ENCODE data around the gene PLA2G15. TPM values are rescaled to one million over a fixed set of nuclear protein-coding genes. Genes with fewer than 3 reads are reported as not detected.

PLA2G15 gene
- total and polyA plus RNA-seq, 2 donors: 12.7 to 14.1 TPM

GRCh38 chr16:68297908-68298307 lies 52.7 kb downstream of the PLA2G15 start:
- DNase-seq (ENCODE audit: extremely low spot score): no peak
- Histone ChIP-seq H3K27ac (ENCODE audit: low read depth) (no peak overlapping the region), H3K36me3 (ENCODE audit: insufficient read depth) (no peaks in the 10 kb centered on the region), H3K4me3 (ENCODE audit: low read depth, low read length) (no peak overlapping the region), H3K4me1 (ENCODE audit: insufficient read depth) (peaks cover 2% of the 10 kb centered on the region)
- 61% methylated on average over 3 of the region's 3 CpGs for WGBS

- WGBS: 81% methylated on average over 3 of the region's 3 CpGs
- H3K27ac ChIP-seq (ENCODE audit: low read depth): no peak overlapping the region
- H3K4me3 ChIP-seq (ENCODE audit: low read depth, low read length): no peak overlapping the region
- no peaks in the 10 kb centered on the region for H3K36me3 ChIP-seq (ENCODE audit: insufficient read depth)
- no peak for DNase-seq (ENCODE audit: extremely low spot score)
- peaks cover 2% of the 10 kb centered on the region for H3K4me1 ChIP-seq (ENCODE audit: insufficient read depth)
Measured at GRCh38 chr16:68298312-68298711, 53.1 kb downstream of the PLA2G15 start.

- WGBS: 20% methylated on average over 5 of the region's 5 CpGs
- DNase-seq (ENCODE audit: extremely low spot score): no peak
- Histone ChIP-seq H3K36me3 (ENCODE audit: insufficient read depth) (no peaks in the 10 kb centered on the region), H3K4me1 (ENCODE audit: insufficient read depth) (peaks cover 2% of the 10 kb centered on the region), H3K27ac (ENCODE audit: low read depth) (no peak overlapping the region), H3K4me3 (ENCODE audit: low read depth, low read length) (no peak overlapping the region)
Measured at GRCh38 chr16:68298907-68299561, 53.9 kb downstream of the PLA2G15 start.

DNA sequence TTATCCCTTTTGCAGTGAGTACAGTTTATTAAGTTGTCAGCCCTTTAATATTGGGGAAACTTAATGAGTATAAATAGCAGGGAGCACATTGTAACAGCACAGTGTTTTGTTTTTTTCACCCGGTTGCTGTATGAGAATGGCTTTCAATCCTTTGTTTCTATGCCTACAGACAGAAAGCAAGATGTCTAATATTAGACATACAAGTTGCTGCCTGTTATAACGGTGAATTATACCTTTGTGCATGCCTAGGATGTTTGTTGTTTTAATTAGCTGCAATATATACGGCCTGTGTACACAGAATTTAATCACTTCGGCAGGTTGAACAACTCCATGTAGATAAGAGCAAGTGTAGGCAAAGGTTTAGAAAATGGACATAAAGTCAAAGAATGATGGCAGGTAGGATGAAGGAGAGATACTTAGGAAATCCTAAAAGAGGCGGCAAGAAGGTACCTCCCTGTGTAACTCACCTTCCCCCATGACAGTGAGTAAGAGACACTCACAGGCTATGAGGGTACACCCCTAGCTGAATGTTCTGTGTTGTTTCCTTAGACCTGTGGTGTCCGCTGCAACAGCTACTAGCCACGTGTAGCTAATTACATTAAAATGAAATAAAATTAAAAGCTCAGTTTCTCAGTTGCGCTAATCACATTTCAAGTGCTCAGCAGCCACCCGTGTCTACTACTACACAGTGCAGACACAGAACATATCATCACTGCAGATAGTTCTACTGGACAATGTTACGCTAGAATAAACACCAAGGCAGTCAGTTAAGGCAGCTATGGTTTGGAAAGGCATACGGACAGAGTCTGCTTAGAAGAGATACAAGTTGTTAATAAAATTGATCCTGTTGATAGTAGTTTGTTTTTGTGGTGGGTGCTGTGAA lies 54.6 kb downstream of the PLA2G15 start:
- 52% methylated on average over 11 of the region's 11 CpGs for WGBS
- peaks cover 2% of the 10 kb centered on the region for H3K4me1 ChIP-seq (ENCODE audit: insufficient read depth)
- no peak overlapping the region for H3K27ac ChIP-seq (ENCODE audit: low read depth)
- DNase-seq (ENCODE audit: extremely low spot score): no peak
- H3K4me3 ChIP-seq (ENCODE audit: low read depth, low read length): no peak overlapping the region
- H3K36me3 ChIP-seq (ENCODE audit: insufficient read depth): no peaks in the 10 kb centered on the region

GRCh38 chr16:68300734-68301459 lies 55.7 kb downstream of the PLA2G15 start:
- WGBS: 78% methylated on average over 7 of the region's 7 CpGs
- H3K27ac ChIP-seq (ENCODE audit: low read depth): no peak overlapping the region
- DNase-seq (ENCODE audit: extremely low spot score): no peak
- no peaks in the 10 kb centered on the region for H3K36me3 ChIP-seq (ENCODE audit: insufficient read depth)
- no peak overlapping the region for H3K4me3 ChIP-seq (ENCODE audit: low read depth, low read length)
- peaks cover 2% of the 10 kb centered on the region for H3K4me1 ChIP-seq (ENCODE audit: insufficient read depth)

- Histone ChIP-seq H3K4me3 (ENCODE audit: low read depth, low read length) (no peak overlapping the region), H3K36me3 (ENCODE audit: insufficient read depth) (no peaks in the 10 kb centered on the region), H3K4me1 (ENCODE audit: insufficient read depth) (no peaks in the 10 kb centered on the region), H3K27ac (ENCODE audit: low read depth) (no peak overlapping the region)
- DNase-seq (ENCODE audit: extremely low spot score): no peak
- 91% methylated on average over 3 of the region's 3 CpGs for WGBS
Measured at GRCh38 chr16:68306633-68307032, 61.5 kb downstream of the PLA2G15 start.

GRCh38 chr16:68309799-68310198 lies 64.6 kb downstream of the PLA2G15 start:
- Histone ChIP-seq H3K36me3 (ENCODE audit: insufficient read depth) (no peaks in the 10 kb centered on the region), H3K27ac (ENCODE audit: low read depth) (no peak overlapping the region), H3K4me3 (ENCODE audit: low read depth, low read length) (peak overlapping the region; percentile 84), H3K4me1 (ENCODE audit: insufficient read depth) (peaks cover 2% of the 10 kb centered on the region)
- 44% methylated on average over 6 of the region's 6 CpGs for WGBS
- no peak for DNase-seq (ENCODE audit: extremely low spot score)

- no peak for DNase-seq (ENCODE audit: extremely low spot score)
- peak overlapping the region; percentile 84 for H3K4me3 ChIP-seq (ENCODE audit: low read depth, low read length)
- H3K36me3 ChIP-seq (ENCODE audit: insufficient read depth): no peaks in the 10 kb centered on the region
- H3K4me1 ChIP-seq (ENCODE audit: insufficient read depth): peaks cover 2% of the 10 kb centered on the region
- H3K27ac ChIP-seq (ENCODE audit: low read depth): peak overlapping the region; percentile 70
- WGBS: under 1% methylated on average over 29 of the region's 29 CpGs
Measured at GRCh38 chr16:68310437-68310773, 65.2 kb downstream of the PLA2G15 start.

Small RNA genes within 50 kb of the gene (small RNA-seq; reads per million reads assigned to genes)
- not detected for gene RNU6-1262P

Other genes starting within 250 kb of the PLA2G15 start
- gene DPEP2, start 245.9 kb upstream of the PLA2G15 start, total RNA-seq: 2.3 TPM
- gene DPEP2, start 245.9 kb upstream of the PLA2G15 start, polyA plus RNA-seq: 2.5 TPM
- not detected for gene DPEP2NB, start 229.5 kb upstream of the PLA2G15 start, total RNA-seq
- gene DPEP2NB, start 229.5 kb upstream of the PLA2G15 start, polyA plus RNA-seq: not detected
- 6.4 TPM for gene DDX28, start 222.1 kb upstream of the PLA2G15 start, total RNA-seq
- gene DDX28, start 222.1 kb upstream of the PLA2G15 start, polyA plus RNA-seq: 11.5 TPM
- 14.7 TPM for gene DUS2, start 222.1 kb upstream of the PLA2G15 start, total RNA-seq
- gene DUS2, start 222.1 kb upstream of the PLA2G15 start, polyA plus RNA-seq: 8.5 TPM
- gene NFATC3, start 160.0 kb upstream of the PLA2G15 start, total RNA-seq: 27.1 TPM
- 20.2 TPM for gene NFATC3, start 160.0 kb upstream of the PLA2G15 start, polyA plus RNA-seq
- gene ESRP2, start 9.2 kb upstream of the PLA2G15 start, total RNA-seq: 8.4 TPM
- gene ESRP2, start 9.2 kb upstream of the PLA2G15 start, polyA plus RNA-seq: 7.1 TPM
- gene SLC7A6, start 19.2 kb downstream of the PLA2G15 start, total RNA-seq: 16.9 TPM
- 14.0 TPM for gene SLC7A6, start 19.2 kb downstream of the PLA2G15 start, polyA plus RNA-seq
- gene SLC7A6OS, start 65.6 kb downstream of the PLA2G15 start, total RNA-seq: 15.0 TPM
- 9.8 TPM for gene SLC7A6OS, start 65.6 kb downstream of the PLA2G15 start, polyA plus RNA-seq
- 53.2 TPM for gene PRMT7, start 65.6 kb downstream of the PLA2G15 start, total RNA-seq
- gene PRMT7, start 65.6 kb downstream of the PLA2G15 start, polyA plus RNA-seq: 38.7 TPM
- gene SMPD3, start 203.1 kb downstream of the PLA2G15 start, total RNA-seq: 2.0 TPM
- gene SMPD3, start 203.1 kb downstream of the PLA2G15 start, polyA plus RNA-seq: 0.18 TPM

Measured in urinary bladder (tissue), 4 donors.